A549 (cell line): Measurements from ENCODE around the gene SPA17. TPM values are rescaled to one million over a fixed set of nuclear protein-coding genes. Genes with fewer than 3 reads are reported as not detected.

Experiments used
- ATAC-seq, 2 experiments: fragments of 200-7000 bp in 1 of 2; fragments of >200 bp in 1 of 2; cut with Nextera tagmentation in 1 of 2; cut with Tn5 transposase in 1 of 2; 3 replicates each; pipeline versions ENCODE4 v1.8.0 to v1.9.1; 2018 to 2020; ENCODE audit warnings: mild to moderate bottlenecking in 1 of 2, moderate library complexity in 1 of 2
- CTCF ChIA-PET: fragments of 300-600 bp; sonication (Branson Sonifier 250); formaldehyde crosslinking; extraction: SDS; loops from one replicate; lab custom pipeline; 2021; ENCODE audit warnings: antibody characterized with exemption, inconsistent platforms; lab: Yijun Ruan, JAX
- POLR2A ChIA-PET: fragments of 350-600 bp; formaldehyde crosslinking; extraction: SDS; loops from one replicate; lab custom pipeline; 2021; ENCODE audit warnings: antibody characterized with exemption, inconsistent platforms; lab: Yijun Ruan, JAX
- DNase-seq, 2 experiments: peaks; one replicate each; pipeline versions ENCODE4 v3.0.0 to v3.0.0-alpha.2; 2011 to 2016; ENCODE audit warnings: low read depth in 1 of 2, low spot score in 1 of 2
- FAIRE-seq: peaks from 2 replicates; lab custom pipeline; 2011; peaks lifted over from hg19 to GRCh38; lab: Jason Lieb, UNC
- H3K27ac ChIP-seq, 2 experiments: fragments of >200 bp; sonication (Bioruptor Twin); formaldehyde crosslinking; 3 replicates each; pipeline ENCODE4 v1.5.1; 2016 to 2017
- H3K4me1 ChIP-seq: fragments of >200 bp; sonication (Bioruptor Twin); formaldehyde crosslinking; 3 replicates; pipeline ENCODE4 v1.6.1; 2016
- H3K4me2 ChIP-seq: fragments of >200 bp; sonication (Bioruptor Twin); formaldehyde crosslinking; 3 replicates; pipeline ENCODE4 v1.6.1; 2016
- H3K4me3 ChIP-seq: fragments of >200 bp; sonication (Bioruptor Twin); formaldehyde crosslinking; 3 replicates; pipeline ENCODE4 v1.5.1; 2016
- H3K9me3 ChIP-seq: fragments of >200 bp; sonication (Bioruptor Twin); formaldehyde crosslinking; 3 replicates; pipeline ENCODE4 v1.6.1; 2016
- ATOH8 ChIP-seq: fragments of 250-450 bp; sonication (Bioruptor Pico); IDR thresholded peaks from 2 replicates; pipeline ENCODE4 v1.5.0; 2020; ENCODE audit warnings: low read depth, mild to moderate bottlenecking, moderate library complexity
- BHLHE40 ChIP-seq: IDR thresholded peaks from 2 replicates; pipeline ENCODE4 v1.6.1; 2012; ENCODE audit warnings: low read depth, low read length, inconsistent platforms
- CEBPB ChIP-seq, 2 experiments: fragments of >200 bp in 1 of 2; sonication (Bioruptor Twin) in 1 of 2; formaldehyde crosslinking in 1 of 2; IDR thresholded peaks; 2 replicates each; pipeline ENCODE4 v1.6.1; 2012 to 2016
- CHD2 ChIP-seq: fragments of 150-350 bp; IDR thresholded peaks from 2 replicates; pipeline ENCODE4 v1.6.1; 2014; ENCODE audit warnings: low read length; ENCODE audit not compliant: partially characterized antibody
- EHMT2 ChIP-seq: fragments of 200-600 bp; sonication (generic); IDR thresholded peaks from 2 replicates; pipeline ENCODE4 v1.6.1; 2016; ENCODE audit warnings: antibody characterized with exemption, low read depth, mild to moderate bottlenecking, moderate library complexity
- EP300 ChIP-seq, 2 experiments: fragments of >200 bp; sonication (Bioruptor Twin); formaldehyde crosslinking; IDR thresholded peaks; 2 replicates in 1 of 2; 3 replicates in 1 of 2; pipeline ENCODE4 v1.6.1; 2016 to 2017
- FOSB ChIP-seq: fragments of 250-450 bp; sonication (Bioruptor Pico); IDR thresholded peaks from 2 replicates; pipeline ENCODE4 v1.5.0; 2020; ENCODE audit warnings: mild to moderate bottlenecking, moderate library complexity
- HEYL ChIP-seq: fragments of 250-450 bp; sonication (Bioruptor Pico); IDR thresholded peaks from 2 replicates; pipeline ENCODE4 v1.8.0; 2021; ENCODE audit warnings: mild to moderate bottlenecking, moderate library complexity
- HOXB13 ChIP-seq: fragments of 250-450 bp; sonication (Bioruptor Pico); IDR thresholded peaks from 2 replicates; pipeline ENCODE4 v1.5.0; 2020; ENCODE audit warnings: low read depth, mild to moderate bottlenecking, moderate library complexity
- JUN ChIP-seq, 2 experiments: fragments of >200 bp; sonication (Bioruptor Twin); formaldehyde crosslinking; IDR thresholded peaks; 2 replicates in 1 of 2; 3 replicates in 1 of 2; pipeline ENCODE4 v1.6.1; 2016 to 2017
- JUNB ChIP-seq: fragments of >200 bp; sonication (Bioruptor Twin); formaldehyde crosslinking; IDR thresholded peaks from 2 replicates; pipeline ENCODE4 v1.6.1; 2016
- MAX ChIP-seq: IDR thresholded peaks from 2 replicates; pipeline ENCODE4 v1.6.1; 2012
- MAZ ChIP-seq: fragments of 150-350 bp; IDR thresholded peaks from 2 replicates; pipeline ENCODE4 v1.6.1; 2014; ENCODE audit warnings: antibody characterized with exemption, low read depth, low read length, borderline replicate concordance
- MYC ChIP-seq: IDR thresholded peaks from 2 replicates; pipeline ENCODE4 v1.6.1; 2012; ENCODE audit warnings: mild to moderate bottlenecking, inconsistent platforms, low read length, improper control_type of control experiment, borderline replicate concordance
- NFE2L2 ChIP-seq: fragments of 150-350 bp; conservative IDR thresholded peaks from 2 replicates; pipeline ENCODE4 v1.6.1; 2014; ENCODE audit warnings: low read length
- NR3C1 ChIP-seq: fragments of >200 bp; sonication (Bioruptor Twin); formaldehyde crosslinking; IDR thresholded peaks from 3 replicates; pipeline ENCODE4 v1.6.1; 2017
- POLR2A ChIP-seq: IDR thresholded peaks from 2 replicates; pipeline ENCODE4 v1.6.1; 2012; ENCODE audit warnings: mild to moderate bottlenecking, low read length
- RAD21 ChIP-seq, 2 experiments: fragments of >200 bp in 1 of 2; sonication (Bioruptor Twin) in 1 of 2; formaldehyde crosslinking in 1 of 2; IDR thresholded peaks in 1 of 2; conservative IDR thresholded peaks in 1 of 2; 2 replicates in 1 of 2; 3 replicates in 1 of 2; pipeline ENCODE4 v1.6.1; 2012 to 2018; ENCODE audit warnings: inconsistent platforms in 1 of 2
- SMC3 ChIP-seq: fragments of >200 bp; sonication (Bioruptor Twin); formaldehyde crosslinking; IDR thresholded peaks from 3 replicates; pipeline ENCODE4 v1.6.1; 2018; ENCODE audit warnings: inconsistent platforms
- SREBF2 ChIP-seq: fragments of 450-650 bp; IDR thresholded peaks from 2 replicates; pipeline ENCODE4 v1.6.1; 2014; ENCODE audit warnings: mild to moderate bottlenecking, moderate library complexity
- ZSCAN20 ChIP-seq: fragments of 250-450 bp; sonication (Bioruptor Pico); IDR thresholded peaks from 2 replicates; pipeline ENCODE4 v1.8.0; 2022; ENCODE audit warnings: mild to moderate bottlenecking, moderate library complexity
- WGBS: methylation state at CpG from one replicate; pipeline ENCODE4 v1.1.6; 2017; ENCODE audit errors: missing lambda C conversion rate; 5-methylcytosine and 5-hydroxymethylcytosine counted together
- polyA plus RNA-seq, 4 experiments: library from polyadenylated mRNA; depleted of rRNA in 3 of 4; stranded (reverse); fragments of >200 nt; fragmentation: RNase III in 1 of 4; extraction: RNeasy Plus Mini Kit Qiagen cat#74134 plus additional on column Dnase treatment in 1 of 4; gene quantifications; 2 replicates in 3 of 4; 3 replicates in 1 of 4; pipeline ENCODE4 v1.2.3, GENCODE V29; 2011 to 2017
- TF ChIP-seq, protein P1 (sequence below): fragments of >200 bp; sonication (Bioruptor Twin); formaldehyde crosslinking; IDR thresholded peaks from 3 replicates; pipeline ENCODE4 v1.5.1; 2016

Gene SPA17
- polyA plus RNA-seq, 2 of the 4 experiments (the other 2 are of a cell fraction) = 23.8 to 27.3 TPM

DNA sequence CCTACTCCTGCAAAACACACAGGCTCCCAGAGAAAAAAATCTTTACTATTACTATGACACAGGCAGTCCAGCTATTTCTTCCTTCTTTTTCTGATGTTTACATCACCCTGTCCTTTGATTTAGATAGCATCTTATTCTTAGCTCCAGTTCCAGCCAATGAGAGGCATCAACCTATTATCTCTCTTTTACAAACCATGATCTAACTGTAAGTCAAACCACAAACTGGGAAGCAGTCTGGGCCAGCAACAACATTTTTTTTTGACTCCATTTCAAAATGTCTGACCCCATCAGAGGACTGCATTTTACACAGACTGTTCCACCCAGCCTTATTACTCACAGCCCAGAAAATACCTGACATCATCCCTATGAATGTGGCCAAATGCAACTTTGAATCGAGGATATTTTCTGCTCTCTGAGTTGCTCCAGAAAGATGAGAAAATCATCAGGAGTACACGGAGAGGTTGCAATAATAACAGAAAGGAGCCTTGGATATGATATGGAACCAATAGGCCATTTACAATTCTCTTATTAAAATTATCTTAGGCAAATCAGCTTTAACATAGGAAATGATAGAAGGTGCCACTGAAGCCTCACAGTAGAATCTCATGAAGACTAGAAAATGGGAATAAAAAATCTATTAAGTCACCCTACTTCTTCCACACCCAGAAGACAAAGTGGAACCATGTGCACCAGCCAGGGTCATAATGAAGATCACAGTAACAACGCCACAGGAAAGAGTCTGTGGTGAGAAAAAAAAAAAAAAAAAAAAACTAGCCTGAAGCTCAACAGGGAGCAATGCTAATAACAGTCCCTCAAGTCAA lies 29.9 kb upstream of the SPA17 start:
- ATAC-seq (no peak), DNase-seq (no peak), FAIRE-seq (no peak)
- Histone ChIP-seq H3K27ac (no peak overlapping the region), H3K9me3 (no peaks in the 10 kb centered on the region), H3K4me3 (no peak overlapping the region), H3K4me2 (peak overlapping the region; percentile 71; the same call in 2 of the 3 replicates), H3K4me1 (no peaks in the 10 kb centered on the region)
- ChIA-PET CTCF (interaction anchor here (0.5 to 4.9 kb wide), 31 partner anchors 9 to 255 kb away, joined by 3 to 32 read pairs (median 4); partner anchors contain the start of genes PANX3 and TBRG1), POLR2A (interaction anchor here (0.6 to 1.1 kb wide), 3 partner anchors 15 to 233 kb away, joined by 3 to 7 read pairs (median 3); partner anchors contain the start of gene TBRG1)
- no peak for TF ChIP-seq HOXB13 (CRISPR knock-in tag)
- no peak for TF ChIP-seq JUNB
- no peak for TF ChIP-seq JUN (IDR thresholded peaks at IDR 0.05)
- TF ChIP-seq EHMT2 = no peak
- TF ChIP-seq MYC = no peak
- TF ChIP-seq CHD2 = no peak
- no peak for TF ChIP-seq MAZ
- no peak for TF ChIP-seq SREBF2
- TF ChIP-seq BHLHE40 = no peak
- WGBS = 2% methylated on average over 3 of the region's 3 CpGs

GRCh38 chr11:124644426-124645280 lies 29.1 kb upstream of the SPA17 start:
- no peaks in the 10 kb centered on the region for H3K4me1 ChIP-seq
- H3K9me3 ChIP-seq = no peaks in the 10 kb centered on the region
- peak overlapping the region; percentile 31 to 42; a peak in 1 of 6 replicates for H3K27ac ChIP-seq
- FAIRE-seq = no peak
- WGBS = 29% methylated on average over 16 of the region's 16 CpGs
- POLR2A ChIA-PET = interaction anchor here (0.6 to 1.1 kb wide), 2 partner anchors 22 to 232 kb away, joined by 3 read pairs; partner anchors contain the start of gene TBRG1
- TF ChIP-seq ATOH8 (CRISPR knock-in tag) = no peak
- TF ChIP-seq MAX = peak; percentile 46
- TF ChIP-seq FOSB (CRISPR knock-in tag) = no peak
- no peak for TF ChIP-seq SREBF2
- TF ChIP-seq MAZ = no peak
- no peak for TF ChIP-seq NR3C1
- TF ChIP-seq NFE2L2 = no peak
- peak; percentile 60 for TF ChIP-seq SMC3
- TF ChIP-seq CEBPB (IDR thresholded peaks at IDR 0.05) = no peak
- TF ChIP-seq, protein P1, sequence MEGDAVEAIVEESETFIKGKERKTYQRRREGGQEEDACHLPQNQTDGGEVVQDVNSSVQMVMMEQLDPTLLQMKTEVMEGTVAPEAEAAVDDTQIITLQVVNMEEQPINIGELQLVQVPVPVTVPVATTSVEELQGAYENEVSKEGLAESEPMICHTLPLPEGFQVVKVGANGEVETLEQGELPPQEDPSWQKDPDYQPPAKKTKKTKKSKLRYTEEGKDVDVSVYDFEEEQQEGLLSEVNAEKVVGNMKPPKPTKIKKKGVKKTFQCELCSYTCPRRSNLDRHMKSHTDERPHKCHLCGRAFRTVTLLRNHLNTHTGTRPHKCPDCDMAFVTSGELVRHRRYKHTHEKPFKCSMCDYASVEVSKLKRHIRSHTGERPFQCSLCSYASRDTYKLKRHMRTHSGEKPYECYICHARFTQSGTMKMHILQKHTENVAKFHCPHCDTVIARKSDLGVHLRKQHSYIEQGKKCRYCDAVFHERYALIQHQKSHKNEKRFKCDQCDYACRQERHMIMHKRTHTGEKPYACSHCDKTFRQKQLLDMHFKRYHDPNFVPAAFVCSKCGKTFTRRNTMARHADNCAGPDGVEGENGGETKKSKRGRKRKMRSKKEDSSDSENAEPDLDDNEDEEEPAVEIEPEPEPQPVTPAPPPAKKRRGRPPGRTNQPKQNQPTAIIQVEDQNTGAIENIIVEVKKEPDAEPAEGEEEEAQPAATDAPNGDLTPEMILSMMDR = peak; percentile 78
- peak; percentile 60 to 77 for TF ChIP-seq RAD21 (conservative IDR thresholded peaks at IDR 0.05 in 1 of 2, IDR thresholded peaks at IDR 0.05 in 1 of 2)
- no peak for TF ChIP-seq JUN (IDR thresholded peaks at IDR 0.05)
- TF ChIP-seq MYC = no peak
- no peak for TF ChIP-seq EP300 (IDR thresholded peaks at IDR 0.05)
- no peak for TF ChIP-seq JUNB
- TF ChIP-seq ZSCAN20 = no peak
- no peak for TF ChIP-seq POLR2A
- TF ChIP-seq HEYL (CRISPR knock-in tag) = no peak
- no peak overlapping the region for H3K4me3 ChIP-seq
- CTCF ChIA-PET = interaction anchor here (0.6 to 4.9 kb wide), 31 partner anchors 8 to 254 kb away, joined by 3 to 32 read pairs (median 4); partner anchors contain the start of gene TBRG1
- peak; percentile 51 to 68 for DNase-seq
- ATAC-seq = peak; percentile 95
- H3K4me2 ChIP-seq = peak overlapping the region; percentile 71
